ENCODE measurements around the gene STRBP. TPM values are rescaled to one million over a fixed set of nuclear protein-coding genes. Genes with fewer than 3 reads are reported as not detected.

Gene STRBP
- total and polyA plus RNA-seq, 12 donors = 10.5 to 22.2 (median 13.8) TPM

DNA sequence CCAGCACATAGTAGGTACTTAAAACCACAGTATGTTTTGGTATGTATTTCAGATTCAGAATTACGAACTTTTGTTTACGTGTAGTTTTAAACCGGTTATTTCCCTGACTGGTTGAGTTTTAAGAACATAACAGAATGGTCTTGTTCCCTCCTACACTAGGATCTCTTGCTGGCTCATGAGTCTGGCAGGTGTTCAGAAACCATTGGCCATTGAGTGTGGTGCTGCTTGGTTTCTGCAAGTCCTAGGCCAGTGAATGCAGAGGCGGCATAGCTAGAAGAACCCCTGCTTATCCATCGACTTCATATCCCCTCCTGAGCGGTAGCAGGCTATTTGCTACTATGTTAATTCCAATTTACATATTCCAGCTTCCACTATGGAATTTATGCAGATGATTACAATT, 169.3 kb downstream of the STRBP start:
- no peak for ATAC-seq
- TF ChIP-seq, protein P1, sequence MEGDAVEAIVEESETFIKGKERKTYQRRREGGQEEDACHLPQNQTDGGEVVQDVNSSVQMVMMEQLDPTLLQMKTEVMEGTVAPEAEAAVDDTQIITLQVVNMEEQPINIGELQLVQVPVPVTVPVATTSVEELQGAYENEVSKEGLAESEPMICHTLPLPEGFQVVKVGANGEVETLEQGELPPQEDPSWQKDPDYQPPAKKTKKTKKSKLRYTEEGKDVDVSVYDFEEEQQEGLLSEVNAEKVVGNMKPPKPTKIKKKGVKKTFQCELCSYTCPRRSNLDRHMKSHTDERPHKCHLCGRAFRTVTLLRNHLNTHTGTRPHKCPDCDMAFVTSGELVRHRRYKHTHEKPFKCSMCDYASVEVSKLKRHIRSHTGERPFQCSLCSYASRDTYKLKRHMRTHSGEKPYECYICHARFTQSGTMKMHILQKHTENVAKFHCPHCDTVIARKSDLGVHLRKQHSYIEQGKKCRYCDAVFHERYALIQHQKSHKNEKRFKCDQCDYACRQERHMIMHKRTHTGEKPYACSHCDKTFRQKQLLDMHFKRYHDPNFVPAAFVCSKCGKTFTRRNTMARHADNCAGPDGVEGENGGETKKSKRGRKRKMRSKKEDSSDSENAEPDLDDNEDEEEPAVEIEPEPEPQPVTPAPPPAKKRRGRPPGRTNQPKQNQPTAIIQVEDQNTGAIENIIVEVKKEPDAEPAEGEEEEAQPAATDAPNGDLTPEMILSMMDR (IDR thresholded peaks at IDR 0.05) = no peak
- 95 to 97% methylated on average over 6 of the region's 6 CpGs for WGBS, 2 donors
- no peak overlapping the region for H3K4me3 ChIP-seq
- DNase-seq = no peak
- peaks cover 0 to 99% (median 50%) of the 10 kb centered on the region in 9 donors for H3K36me3 ChIP-seq
- no peaks in the 10 kb centered on the region for H3K9me3 ChIP-seq
- intact Hi-C loops (cut with DNase I) = no loop called here
- no peak overlapping the region for H3K27ac ChIP-seq
- H3K4me1 ChIP-seq = peaks cover 0 to 8% (median 0%) of the 10 kb centered on the region in 9 donors
- H3K27me3 ChIP-seq = no peaks in the 10 kb centered on the region

DNA sequence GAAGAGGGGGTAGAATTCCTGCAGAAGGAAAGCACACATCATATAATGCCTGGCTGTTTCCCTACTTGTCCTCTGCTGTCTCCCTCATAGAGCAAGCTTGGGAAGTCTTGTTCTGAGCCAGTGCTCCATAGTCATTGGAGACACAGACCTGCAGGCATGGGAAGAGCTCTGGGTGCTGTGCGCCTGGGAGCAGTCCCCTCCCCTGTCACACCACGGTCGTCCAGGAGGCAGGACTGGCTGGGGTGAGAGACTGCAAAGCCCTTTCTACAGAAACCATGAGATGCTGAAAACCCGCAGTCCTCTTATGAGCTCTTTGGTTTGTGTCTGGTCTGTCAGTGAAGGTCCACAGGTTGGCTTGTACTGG, 170.3 kb downstream of the STRBP start:
- Histone ChIP-seq H3K27me3 (no peaks in the 10 kb centered on the region), H3K4me1 (peaks cover 0 to 7% (median 0%) of the 10 kb centered on the region in 9 donors), H3K4me3 (no peak overlapping the region), H3K9me3 (no peaks in the 10 kb centered on the region), H3K27ac (no peak overlapping the region), H3K36me3 (peaks cover 0 to 99% (median 55%) of the 10 kb centered on the region in 9 donors)
- intact Hi-C loops (cut with DNase I) = no loop called here
- ATAC-seq (peak in 1 of 8 donors; percentile 35), DNase-seq (no peak)
- 79 to 81% methylated on average over 4 of the region's 4 CpGs for WGBS, 2 donors
- TF ChIP-seq, protein P1 (IDR thresholded peaks at IDR 0.05) = no peak

DNA sequence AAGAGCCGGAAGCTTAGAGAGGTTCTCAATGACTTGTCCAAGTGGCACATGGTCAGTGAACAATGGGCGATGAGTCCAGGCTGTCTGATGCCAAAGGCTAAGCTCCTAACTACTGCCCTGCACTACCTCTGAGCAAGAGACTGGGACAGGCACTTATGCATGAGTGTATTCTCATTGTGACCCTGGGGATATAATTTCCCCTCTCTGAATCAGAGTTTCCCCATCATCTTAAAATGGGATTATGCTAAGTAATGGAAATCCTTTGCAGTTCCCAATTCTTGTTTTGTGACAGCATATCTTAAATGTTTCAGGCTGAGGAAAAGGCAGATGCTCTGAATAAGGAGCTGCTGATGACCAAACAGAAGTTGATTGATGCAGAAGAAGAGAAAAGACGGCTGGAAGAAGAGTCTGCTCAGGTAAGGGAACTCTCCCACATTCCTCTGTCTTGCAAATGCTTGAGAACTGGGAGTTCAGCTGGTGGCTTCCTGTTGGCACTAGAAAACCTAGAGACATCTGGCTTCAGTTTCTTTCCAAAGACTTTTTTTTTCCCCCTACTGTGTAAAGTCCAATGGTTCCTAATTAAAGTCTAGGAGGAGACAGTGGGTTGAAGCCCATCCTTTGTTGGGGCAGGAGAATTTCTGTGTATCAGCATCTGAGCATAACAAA, 170.8 kb downstream of the STRBP start:
- Histone ChIP-seq H3K36me3 (peaks cover 0 to 99% (median 53%) of the 10 kb centered on the region in 9 donors), H3K4me3 (no peak overlapping the region), H3K9me3 (no peaks in the 10 kb centered on the region), H3K27ac (no peak overlapping the region), H3K4me1 (peaks cover 0 to 4% (median 0%) of the 10 kb centered on the region in 9 donors), H3K27me3 (no peaks in the 10 kb centered on the region)
- no peak for DNase-seq
- ATAC-seq = no peak
- intact Hi-C loops (cut with DNase I) = no loop called here
- 93 to 95% methylated on average over 3 of the region's 3 CpGs for WGBS, 2 donors
- TF ChIP-seq, protein P1 (IDR thresholded peaks at IDR 0.05) = no peak

DNA sequence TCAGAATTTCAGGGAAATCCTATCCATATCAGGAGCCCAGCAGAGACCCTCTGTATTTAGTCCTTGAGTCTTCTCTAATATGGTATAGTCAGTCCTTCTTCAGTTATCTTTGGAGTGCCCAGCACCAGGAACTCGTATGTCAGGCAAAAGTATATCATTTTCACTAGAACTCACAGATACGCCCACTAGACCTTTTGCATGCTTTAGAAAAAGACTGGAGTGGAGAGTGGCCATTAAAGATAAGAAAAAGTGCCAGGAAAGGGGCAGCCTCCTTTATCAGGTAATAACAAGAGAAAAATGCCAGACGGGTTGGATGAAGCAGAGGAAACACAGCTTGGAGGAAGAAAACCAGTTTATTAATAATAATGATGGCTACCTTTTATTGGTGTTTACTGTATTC, 171.4 kb downstream of the STRBP start:
- Histone ChIP-seq H3K4me3 (no peak overlapping the region), H3K36me3 (peaks cover 0 to 99% (median 55%) of the 10 kb centered on the region in 9 donors), H3K27me3 (no peaks in the 10 kb centered on the region), H3K4me1 (no peaks in the 10 kb centered on the region), H3K9me3 (no peaks in the 10 kb centered on the region), H3K27ac (no peak overlapping the region)
- no peak for DNase-seq
- intact Hi-C loops (cut with DNase I) = no loop called here
- WGBS, 2 donors = 54 to 83% methylated on average over 3 of the region's 3 CpGs
- no peak for ATAC-seq
- TF ChIP-seq, protein P1 (IDR thresholded peaks at IDR 0.05) = no peak

Measured in heart right ventricle (tissue), 16 donors.